ENCODE results near the gene TAL2. TPM values are rescaled to one million over a fixed set of nuclear protein-coding genes. Genes with fewer than 3 reads are reported as not detected.

TAL2 gene
- total and polyA plus RNA-seq, 9 of the 15 experiments (the other 6 are each of a cell fraction or from before 2014, with no cell fraction given), result 0.21 to 3.7 (median 1.1) TPM; not detected in 1

GRCh38 chr9:105625088-105625487 is 37.2 kb upstream of the TAL2 start (continued):
- TF ChIP-seq, protein P1, sequence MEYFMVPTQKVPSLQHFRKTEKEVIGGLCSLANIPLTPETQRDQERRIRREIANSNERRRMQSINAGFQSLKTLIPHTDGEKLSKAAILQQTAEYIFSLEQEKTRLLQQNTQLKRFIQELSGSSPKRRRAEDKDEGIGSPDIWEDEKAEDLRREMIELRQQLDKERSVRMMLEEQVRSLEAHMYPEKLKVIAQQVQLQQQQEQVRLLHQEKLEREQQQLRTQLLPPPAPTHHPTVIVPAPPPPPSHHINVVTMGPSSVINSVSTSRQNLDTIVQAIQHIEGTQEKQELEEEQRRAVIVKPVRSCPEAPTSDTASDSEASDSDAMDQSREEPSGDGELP (CRISPR knock-in tag; IDR thresholded peaks at IDR 0.05; ENCODE audit: borderline replicate concordance), result no peak
- TF ChIP-seq CHD2 (IDR thresholded peaks at IDR 0.05; ENCODE audit: low read depth, low read length) (no peak), CHD1 (IDR thresholded peaks at IDR 0.05; ENCODE audit: low read length) (no peak), ZNF224 (CRISPR knock-in tag; IDR thresholded peaks at IDR 0.05) (no peak), NBN (IDR thresholded peaks at IDR 0.05; ENCODE audit: low read depth) (no peak), GABPA (tag; conservative IDR thresholded peaks at IDR 0.05; ENCODE audit: low read depth) (no peak), DLX4 (CRISPR knock-in tag; IDR thresholded peaks at IDR 0.05) (no peak), ZNF354B (CRISPR knock-in tag; IDR thresholded peaks at IDR 0.05) (no peak), ZFPM2 (CRISPR knock-in tag; IDR thresholded peaks at IDR 0.05) (no peak), CEBPZ (IDR thresholded peaks at IDR 0.05; ENCODE audit: borderline replicate concordance, low read depth, low read length) (no peak), ESRRB (CRISPR knock-in tag; IDR thresholded peaks at IDR 0.05; ENCODE audit: borderline replicate concordance) (no peak)
- TF ChIP-seq, protein P2, sequence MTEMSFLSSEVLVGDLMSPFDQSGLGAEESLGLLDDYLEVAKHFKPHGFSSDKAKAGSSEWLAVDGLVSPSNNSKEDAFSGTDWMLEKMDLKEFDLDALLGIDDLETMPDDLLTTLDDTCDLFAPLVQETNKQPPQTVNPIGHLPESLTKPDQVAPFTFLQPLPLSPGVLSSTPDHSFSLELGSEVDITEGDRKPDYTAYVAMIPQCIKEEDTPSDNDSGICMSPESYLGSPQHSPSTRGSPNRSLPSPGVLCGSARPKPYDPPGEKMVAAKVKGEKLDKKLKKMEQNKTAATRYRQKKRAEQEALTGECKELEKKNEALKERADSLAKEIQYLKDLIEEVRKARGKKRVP (CRISPR knock-in tag; IDR thresholded peaks at IDR 0.05), result no peak

Measured in K562 (cell line).